HepG2 (cell line): ENCODE data around the gene SERPINF2. TPM values are rescaled to one million over a fixed set of nuclear protein-coding genes. Genes with fewer than 3 reads are reported as not detected.

Source experiments
- ATAC-seq: fragments of 200-7000 bp; cut with Tn5 transposase; 3 replicates; pipeline ENCODE4 v1.9.1; 2020; ENCODE audit warnings: mild to moderate bottlenecking, moderate library complexity
- BruUV-seq: library from RNA; stranded (reverse); fragments of 400-500 nt; replicated peaks from 2 replicates; lab custom pipeline; 2021; lab: Mats Ljungman, UMichigan
- CTCF ChIA-PET: fragments of 300-600 bp; formaldehyde crosslinking; extraction: SDS; loops from one replicate; lab custom pipeline; 2021; ENCODE audit warnings: low total read pairs, inconsistent platforms, low intra/inter-chr PET ratio; lab: Yijun Ruan, JAX
- POLR2A ChIA-PET: fragments of 350-600 bp; sonication (Branson Sonifier 250); formaldehyde crosslinking; loops from one replicate; lab custom pipeline; 2020; ENCODE audit warnings: antibody characterized with exemption, inconsistent platforms; lab: Yijun Ruan, JAX
- DNase-seq: peaks from one replicate; pipeline ENCODE4 v3.0.0-alpha.2; 2015; ENCODE audit warnings: low spot score
- FAIRE-seq: peaks from 3 replicates; lab custom pipeline; 2011; peaks lifted over from hg19 to GRCh38; lab: Jason Lieb, UNC
- H2AFZ ChIP-seq: one replicate; pipeline ENCODE4 v1.6.1; 2011; ENCODE audit warnings: low read length, inconsistent platforms
- H3K27ac ChIP-seq: fragments of 300-600 bp; 3 replicates; pipeline ENCODE4 v1.8.0; 2011; ENCODE audit warnings: mixed run types, mild to moderate bottlenecking, mixed read lengths, low read length, inconsistent platforms; ENCODE audit not compliant: insufficient read depth; ENCODE audit errors: extremely low read length
- H3K27me3 ChIP-seq, 2 experiments: fragments of 200-600 bp in 1 of 2; 2 replicates in 1 of 2; 3 replicates in 1 of 2; pipeline versions ENCODE4 v1.6.0 to v1.8.0; 2011; ENCODE audit warnings: low read length in 2 of 2, mild to moderate bottlenecking in 2 of 2, moderate library complexity in 2 of 2, inconsistent platforms in 1 of 2; ENCODE audit not compliant: insufficient read depth in 2 of 2, control insufficient read depth in 1 of 2
- H3K36me3 ChIP-seq, 2 experiments: fragments of 200-600 bp in 1 of 2; replicated peaks in 1 of 2; 2 replicates in 1 of 2; 3 replicates in 1 of 2; pipeline versions ENCODE4 v1.5.1 to v1.8.0; 2011; ENCODE audit warnings: low read length in 2 of 2, inconsistent platforms in 1 of 2; ENCODE audit not compliant: insufficient read depth in 2 of 2, control insufficient read depth in 1 of 2
- H3K4me1 ChIP-seq: 2 replicates; pipeline ENCODE4 v1.5.1; 2012; ENCODE audit warnings: low read length, inconsistent platforms; ENCODE audit not compliant: insufficient read depth
- H3K4me2 ChIP-seq: 2 replicates; pipeline ENCODE4 v1.6.0; 2011; ENCODE audit warnings: low read depth, low read length, inconsistent platforms
- H3K4me3 ChIP-seq, 3 experiments: fragments of 200-600 bp in 1 of 3; sonication (generic), shearing (Covaris generic) in 1 of 3; replicated peaks in 1 of 3; 2 replicates each; pipeline ENCODE4 v1.5.1; 2011 to 2016; ENCODE audit warnings: low read length in 3 of 3, inconsistent platforms in 2 of 3, low read depth in 2 of 3, mild to moderate bottlenecking in 2 of 3, control low read depth in 1 of 3, mixed read lengths in 1 of 3; ENCODE audit not compliant: insufficient read depth in 1 of 3
- H3K79me2 ChIP-seq: one replicate; pipeline ENCODE4 v1.6.1; 2011; ENCODE audit warnings: low read length, inconsistent platforms; ENCODE audit not compliant: insufficient read depth
- H3K9ac ChIP-seq: 2 replicates; pipeline ENCODE4 v1.6.0; 2011; ENCODE audit warnings: mild to moderate bottlenecking, low read depth, low read length, inconsistent platforms; ENCODE audit not compliant: insufficient read depth
- H3K9me3 ChIP-seq: 2 replicates; pipeline ENCODE4 v1.5.1; 2012; ENCODE audit warnings: mild to moderate bottlenecking, low read length
- H4K20me1 ChIP-seq: 2 replicates; pipeline ENCODE4 v1.6.0; 2011; ENCODE audit warnings: inconsistent platforms, mild to moderate bottlenecking, low read length, moderate library complexity; ENCODE audit not compliant: insufficient read depth
- BHLHE40 ChIP-seq: IDR thresholded peaks from 2 replicates; pipeline ENCODE4 v1.6.1; 2011; ENCODE audit warnings: low read length, improper control_type of control experiment
- CREM ChIP-seq, 2 experiments: sonication (generic) in 1 of 2; formaldehyde crosslinking in 1 of 2; IDR thresholded peaks; 2 replicates each; pipeline versions ENCODE4 v1.4.0 to v1.6.1; 2016 to 2020; ENCODE audit warnings: antibody characterized with exemption in 1 of 2, mild to moderate bottlenecking in 1 of 2, missing genetic modification reagents in 1 of 2
- DBP ChIP-seq: sonication (generic); formaldehyde crosslinking; IDR thresholded peaks from 2 replicates; pipeline ENCODE4 v1.4.0; 2020; ENCODE audit warnings: missing genetic modification reagents; ENCODE audit errors: not compliant biosample characterization
- DRAP1 ChIP-seq: IDR thresholded peaks from 2 replicates; pipeline ENCODE4 v1.6.1; 2016; ENCODE audit warnings: missing genetic modification reagents, missing compliant biosample characterization
- FIP1L1 ChIP-seq: fragments of 200-400 bp; formaldehyde crosslinking; IDR thresholded peaks from 2 replicates; pipeline ENCODE4 v1.6.1; 2018; ENCODE audit warnings: low read depth, mild to moderate bottlenecking, low read length, moderate library complexity, borderline replicate concordance; ENCODE audit not compliant: insufficient read depth
- HOXD1 ChIP-seq: sonication (generic); formaldehyde crosslinking; IDR thresholded peaks from 2 replicates; pipeline ENCODE4 v1.5.0; 2020; ENCODE audit warnings: missing genetic modification reagents
- IKZF4 ChIP-seq: sonication (generic); formaldehyde crosslinking; IDR thresholded peaks from 2 replicates; pipeline ENCODE4 v1.5.1; 2020; ENCODE audit warnings: borderline replicate concordance, mild to moderate bottlenecking, low read depth, missing genetic modification reagents; ENCODE audit errors: not compliant biosample characterization
- POLR2AphosphoS5 ChIP-seq: IDR thresholded peaks from 2 replicates; pipeline ENCODE4 v1.6.1; 2012; ENCODE audit warnings: low read depth, low read length
- TGIF2 ChIP-seq: IDR thresholded peaks from 2 replicates; pipeline ENCODE4 v1.6.1; 2016; ENCODE audit warnings: control low read depth, missing compliant biosample characterization
- ZBTB7B ChIP-seq: sonication (generic); formaldehyde crosslinking; IDR thresholded peaks from 2 replicates; pipeline ENCODE4 v1.4.0; 2020; ENCODE audit warnings: missing genetic modification reagents
- ZNF10 ChIP-seq: sonication (generic); formaldehyde crosslinking; IDR thresholded peaks from 2 replicates; pipeline ENCODE4 v1.4.0; 2020; ENCODE audit warnings: mild to moderate bottlenecking, low read depth, missing genetic modification reagents, borderline replicate concordance
- ZNF589 ChIP-seq: sonication (generic); formaldehyde crosslinking; conservative IDR thresholded peaks from 2 replicates; pipeline ENCODE4 v1.8.0; 2022; ENCODE audit warnings: mild to moderate bottlenecking, moderate library complexity, missing genetic modification reagents
- ZNF780A ChIP-seq: sonication (generic); formaldehyde crosslinking; IDR thresholded peaks from 2 replicates; pipeline ENCODE4 v1.8.0; 2022; ENCODE audit warnings: mild to moderate bottlenecking, missing genetic modification reagents, moderate library complexity
- WGBS: methylation state at CpG from one replicate; pipeline ENCODE4 v1.1.6; 2017; ENCODE audit warnings: low lambda C conversion rate; 5-methylcytosine and 5-hydroxymethylcytosine counted together
- in situ Hi-C: cut with HindIII; loops from 2 replicates; pipeline ENCODE4 v1.10.0; 2017; ENCODE audit warnings: low pct_unique_long_range_greater_than_20kb; ENCODE audit not compliant: extremely low pct_ligation_motif_present
- intact Hi-C: fragments of 100-400 bp; cut with micrococcal nuclease; formaldehyde crosslinking; loops from one replicate; pipeline ENCODE4 v1.10.0; 2022; ENCODE audit not compliant: unreplicated experiment
- polyA plus RNA-seq, 8 experiments: library from polyadenylated mRNA; depleted of rRNA in 3 of 8; stranded (reverse) in 7 of 8; unstranded in 1 of 8; fragments of >200 nt; fragmentation: Illumina TruSeq in 4 of 8; extraction: Trizol in 4 of 8; gene quantifications; 2 replicates each; pipeline versions ENCODE4 v1.2.1 to v1.2.3, GENCODE V29; 2011 to 2016; ENCODE audit warnings: low read depth in 4 of 8, missing spikeins in 1 of 8, mixed read lengths in 1 of 8; ENCODE audit not compliant: insufficient read depth in 1 of 8
- total RNA-seq, 5 experiments: library from RNA; depleted of rRNA; stranded (reverse); fragments of >200 nt; fragmentation: Illumina TruSeq; extraction: Trizol; gene quantifications; 2 replicates each; pipeline ENCODE4 v1.2.3, GENCODE V29; 2016; ENCODE audit warnings: low read depth in 1 of 5
- TF ChIP-seq, protein P1 (sequence below): sonication (generic); formaldehyde crosslinking; IDR thresholded peaks from 2 replicates; pipeline ENCODE4 v1.5.0; 2020; ENCODE audit warnings: missing genetic modification reagents
- TF ChIP-seq, protein P2 (sequence below): sonication (generic); formaldehyde crosslinking; IDR thresholded peaks from 2 replicates; pipeline ENCODE4 v1.4.0; 2020; ENCODE audit warnings: missing genetic modification reagents, low read depth, mild to moderate bottlenecking, borderline replicate concordance

The SERPINF2 gene
- total and polyA plus RNA-seq, 2 of the 13 experiments (the other 11 are each of a cell fraction or from before 2014, with no cell fraction given) = 309 to 548 TPM

- ATAC-seq = no peak
- Histone ChIP-seq H3K9ac (no peak overlapping the region), H3K9me3 (no peaks in the 10 kb centered on the region), H3K79me2 (no peaks in the 10 kb centered on the region), H4K20me1 (no peaks in the 10 kb centered on the region)
- intact Hi-C loops = no loop called here
- POLR2A ChIA-PET = no interaction called here
- in situ Hi-C loops = no loop called here
- TF ChIP-seq ZNF589 (CRISPR knock-in tag) (no peak), POLR2AphosphoS5 (no peak), ZNF10 (CRISPR knock-in tag) (no peak), DBP (CRISPR knock-in tag) (no peak), ZNF780A (CRISPR knock-in tag) (no peak), ZBTB7B (CRISPR knock-in tag) (no peak), DRAP1 (CRISPR knock-in tag) (no peak), IKZF4 (no peak), BHLHE40 (no peak), FIP1L1 (no peak), TGIF2 (no peak), HOXD1 (no peak), CREM (IDR thresholded peaks at IDR 0.05) (no peak), CREM (CRISPR knock-in tag; IDR thresholded peaks at IDR 0.05) (no peak)
- TF ChIP-seq, protein P1, sequence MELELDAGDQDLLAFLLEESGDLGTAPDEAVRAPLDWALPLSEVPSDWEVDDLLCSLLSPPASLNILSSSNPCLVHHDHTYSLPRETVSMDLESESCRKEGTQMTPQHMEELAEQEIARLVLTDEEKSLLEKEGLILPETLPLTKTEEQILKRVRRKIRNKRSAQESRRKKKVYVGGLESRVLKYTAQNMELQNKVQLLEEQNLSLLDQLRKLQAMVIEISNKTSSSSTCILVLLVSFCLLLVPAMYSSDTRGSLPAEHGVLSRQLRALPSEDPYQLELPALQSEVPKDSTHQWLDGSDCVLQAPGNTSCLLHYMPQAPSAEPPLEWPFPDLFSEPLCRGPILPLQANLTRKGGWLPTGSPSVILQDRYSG (CRISPR knock-in tag) = no peak
- TF ChIP-seq, protein P2, sequence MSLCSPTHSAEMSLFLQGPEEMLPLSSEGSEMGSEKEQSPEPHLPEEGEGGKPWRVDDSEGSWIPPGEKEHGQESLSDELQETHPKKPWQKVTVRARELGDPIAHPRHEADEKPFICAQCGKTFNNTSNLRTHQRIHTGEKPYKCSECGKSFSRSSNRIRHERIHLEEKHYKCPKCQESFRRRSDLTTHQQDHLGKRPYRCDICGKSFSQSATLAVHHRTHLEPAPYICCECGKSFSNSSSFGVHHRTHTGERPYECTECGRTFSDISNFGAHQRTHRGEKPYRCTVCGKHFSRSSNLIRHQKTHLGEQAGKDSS = no peak
- TF ChIP-seq, all 625 proteins: peak for 0
- Histone ChIP-seq H3K27ac (no peak overlapping the region), H3K36me3 (peaks cover 8 to 47% of the 10 kb centered on the region in 2 experiments), H3K4me3 (no peak overlapping the region), H2AFZ (no peak overlapping the region), H3K4me1 (peaks cover 11% of the 10 kb centered on the region), H3K27me3 (no peaks in the 10 kb centered on the region), H3K4me2 (no peak overlapping the region)
- TSS peak; percentile 67 for BruUV-seq
- no peak for FAIRE-seq
- CTCF ChIA-PET = no interaction called here
- no peak for DNase-seq
- WGBS = over 99% methylated on average over 5 of the region's 7 CpGs
Measured at GRCh38 chr17:1800240-1800639, 57.6 kb downstream of the SERPINF2 start.
